ENCODE data around the gene DOK6.
"Not testable (repeated sequence)": the region's sequence is repeated elsewhere in the genome, so short reads cannot be mapped to it uniquely, and the experiment has no call there.

DOK6 gene

GRCh38 chr18:69628774-69629359 is 228.2 kb downstream of the DOK6 start:
- DNase-seq: no peak

- DNase-seq: no peak
Measured at GRCh38 chr18:69631281-69631680, 230.6 kb downstream of the DOK6 start.

DNA sequence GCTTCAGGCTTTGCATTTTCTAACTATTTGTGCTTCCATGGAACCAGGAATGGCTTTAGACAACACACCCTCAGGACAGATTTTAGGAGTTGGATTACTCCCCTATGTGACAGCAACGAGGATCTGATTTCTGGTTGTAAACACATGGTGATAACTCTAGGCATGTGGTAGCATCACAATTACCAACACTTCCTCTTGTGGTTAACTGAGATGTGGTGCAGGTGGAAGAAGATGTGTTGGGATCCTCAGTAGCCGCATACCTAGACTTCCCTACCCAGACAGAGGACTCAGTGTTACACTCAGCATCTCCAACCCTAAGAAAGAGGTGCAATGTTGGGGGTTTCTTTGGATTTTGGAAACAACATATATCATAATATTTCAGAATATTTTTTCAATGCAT is 234.8 kb downstream of the DOK6 start:
- DNase-seq: no peak

DNA sequence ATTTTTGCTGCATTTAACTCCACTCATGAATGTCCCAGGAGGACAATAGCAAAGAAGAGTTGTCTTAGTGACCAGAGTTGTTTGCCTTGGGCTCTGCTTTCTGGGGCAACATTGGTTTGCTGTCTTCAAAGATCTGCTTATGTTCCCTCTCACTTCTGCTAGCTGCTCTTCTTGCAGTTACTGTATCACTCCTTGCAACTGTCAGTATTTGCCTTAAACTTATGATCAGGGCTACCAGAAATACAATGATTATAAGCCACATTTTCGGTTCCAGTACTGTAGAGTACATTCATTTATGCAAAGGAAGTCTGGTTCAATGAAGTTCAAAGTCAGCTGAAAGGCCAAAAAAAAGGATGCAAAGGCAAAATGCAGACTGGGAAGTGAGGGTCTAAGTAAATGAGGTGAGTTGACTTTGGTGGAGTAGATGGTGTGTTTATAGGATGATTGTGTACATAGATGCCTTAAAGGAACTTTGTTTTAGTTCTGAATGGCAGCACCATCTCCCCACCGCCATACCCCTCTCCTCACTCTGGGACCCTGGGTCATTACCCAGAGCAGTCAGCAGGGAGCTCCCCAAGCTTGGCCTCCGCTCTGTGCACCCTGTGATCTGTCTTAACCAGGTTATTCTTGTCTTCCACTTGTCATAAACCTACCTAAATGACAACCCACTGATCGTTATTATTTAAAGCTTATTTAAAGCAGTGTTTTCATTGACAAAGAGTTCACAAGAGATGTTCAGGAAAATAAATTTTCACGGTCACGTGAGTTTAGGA is 236.0 kb downstream of the DOK6 start:
- no peak for DNase-seq

DNA sequence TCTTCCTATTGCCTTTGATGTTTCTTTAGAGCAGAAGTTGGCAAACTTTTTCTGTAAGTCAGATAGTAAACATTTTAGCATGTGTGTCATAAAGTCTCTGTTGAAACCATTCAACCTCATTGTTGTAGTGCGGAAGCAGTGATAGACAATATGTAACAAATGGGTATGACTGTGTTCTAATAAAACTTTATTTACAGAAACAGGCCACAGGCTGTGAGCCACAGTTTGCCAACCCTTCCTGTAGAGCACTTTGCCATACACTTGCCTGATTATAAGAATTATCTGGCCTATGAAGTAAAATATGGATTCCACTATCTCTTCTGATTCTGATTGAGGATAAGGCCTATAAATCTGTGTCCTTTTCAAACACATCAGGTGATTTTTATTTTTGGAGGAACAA is 237.4 kb downstream of the DOK6 start:
- DNase-seq: no peak

DNA sequence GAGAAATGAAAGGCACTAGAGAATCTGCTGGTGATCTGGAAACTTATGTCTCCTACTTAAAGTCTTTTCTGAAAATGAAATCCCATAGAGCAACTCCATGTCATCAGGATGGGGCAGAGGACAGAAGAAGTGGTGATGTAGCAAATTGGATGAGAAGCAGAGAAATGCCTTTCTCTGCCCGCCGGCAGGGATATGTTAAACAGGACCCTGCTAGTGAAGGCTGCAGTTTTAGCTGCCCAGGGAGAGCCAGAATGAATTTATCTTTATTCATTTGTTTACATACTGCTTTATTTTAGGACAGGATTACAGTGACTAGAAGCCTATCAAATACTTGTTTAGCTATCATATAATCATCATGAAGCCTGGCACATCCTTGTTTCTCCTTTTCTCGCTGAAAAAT is 247.0 kb downstream of the DOK6 start:
- DNase-seq: no peak

DNA sequence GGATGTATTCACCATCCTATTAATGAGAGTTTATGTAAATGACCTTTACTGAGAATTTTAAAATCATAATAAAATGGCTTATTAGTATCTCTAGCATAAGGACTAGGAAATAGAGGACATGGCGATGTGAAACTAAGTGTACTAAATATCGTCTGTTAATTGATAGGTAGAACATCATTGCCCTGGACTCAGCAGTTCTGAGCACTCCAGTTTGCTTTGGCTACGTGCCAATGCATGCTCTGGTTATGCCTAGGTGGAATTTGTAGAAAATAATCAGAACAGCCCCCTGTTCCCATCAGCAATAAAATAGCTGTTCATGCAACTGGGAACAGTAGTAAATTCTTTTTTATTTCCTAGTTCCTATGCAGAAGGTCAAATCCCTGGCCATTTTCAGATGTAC is 247.8 kb downstream of the DOK6 start:
- DNase-seq: no peak

DNA sequence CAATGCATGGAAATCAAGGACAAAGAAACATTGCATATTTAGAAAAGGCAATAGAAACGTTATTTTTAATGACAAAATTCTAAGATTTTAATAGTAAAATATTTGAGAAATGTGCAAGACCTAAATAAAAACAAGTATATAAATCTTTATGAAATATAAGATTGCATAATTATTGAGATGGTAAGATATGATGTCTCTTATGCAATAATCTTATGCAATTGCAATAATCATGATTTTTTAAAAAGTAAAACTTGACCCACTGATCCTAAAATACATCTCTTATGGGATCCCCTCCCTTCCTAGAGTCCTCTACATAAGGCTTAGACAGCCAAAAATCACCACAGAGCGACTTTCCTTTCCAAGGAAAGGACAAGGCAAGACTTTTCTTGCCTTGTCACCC is 249.0 kb downstream of the DOK6 start:
- DNase-seq: no peak

- DNase-seq: no peak
Measured at GRCh38 chr18:69651243-69651642, 250.6 kb downstream of the DOK6 start.

- no peak for DNase-seq
Measured at GRCh38 chr18:69655816-69656215, 255.1 kb downstream of the DOK6 start.

DNA sequence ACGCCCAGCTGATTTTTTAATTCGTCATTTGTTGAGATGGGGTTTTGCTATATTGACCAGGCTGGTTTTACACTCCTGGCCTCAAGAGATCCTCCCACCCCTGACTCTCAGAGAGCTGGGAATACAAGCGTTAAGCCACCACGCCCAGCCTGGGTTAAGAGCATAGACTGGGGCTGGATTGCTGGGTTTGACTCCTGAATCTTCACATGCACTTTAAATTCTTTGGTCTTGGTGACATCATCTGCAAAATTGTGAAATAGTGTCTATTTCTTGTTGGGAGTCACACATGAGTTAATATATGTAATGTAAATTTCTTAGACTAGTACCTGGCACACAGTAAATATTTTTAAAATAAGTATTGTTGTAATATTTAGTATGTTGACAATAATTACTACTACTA is 257.4 kb downstream of the DOK6 start:
- DNase-seq: no peak

GRCh38 chr18:69658685-69659084 is 258.0 kb downstream of the DOK6 start:
- no peak for DNase-seq

DNA sequence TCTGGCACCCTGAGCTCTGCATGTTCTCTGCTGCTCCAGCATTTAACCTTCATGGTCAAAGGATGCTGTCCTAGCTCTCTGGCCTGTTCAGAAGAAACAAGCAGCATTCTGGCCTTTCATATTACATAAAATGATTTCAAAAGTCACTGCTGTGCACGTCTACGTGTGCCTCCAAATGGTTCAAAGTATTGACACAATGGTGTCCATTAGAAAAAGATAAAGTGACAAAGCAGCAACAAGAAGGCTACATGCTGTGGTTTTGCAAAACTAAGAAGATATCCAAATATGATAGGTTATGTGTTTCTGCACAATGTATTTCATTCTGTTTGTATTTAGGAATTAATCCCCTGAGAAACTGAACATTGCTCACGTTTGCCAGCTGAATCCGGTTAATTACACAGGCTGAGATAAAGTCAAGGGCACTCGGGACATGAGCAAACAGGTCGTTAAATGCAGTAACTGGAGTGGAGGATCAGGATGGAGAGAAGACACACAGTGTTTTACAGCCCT is 258.5 kb downstream of the DOK6 start:
- no peak for DNase-seq

DNA sequence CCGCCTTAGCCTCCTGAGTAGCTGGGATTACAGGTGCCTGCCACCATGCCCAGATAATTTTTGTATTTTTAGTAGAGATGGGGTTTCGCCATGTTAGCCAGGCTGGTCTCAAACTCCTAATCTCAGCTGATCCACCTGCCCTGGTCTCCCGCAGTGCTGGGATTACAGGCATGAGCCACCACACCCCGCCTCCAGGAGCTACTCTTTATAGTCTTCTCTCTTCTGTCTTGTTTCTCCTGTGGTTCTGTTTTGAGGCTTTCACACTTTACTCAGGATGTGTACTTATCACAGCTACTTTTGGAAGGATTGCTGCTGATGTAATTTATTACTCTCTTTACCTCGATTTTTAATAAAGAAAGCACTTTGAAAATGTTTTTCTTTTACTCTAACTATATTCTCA is 261.4 kb downstream of the DOK6 start:
- DNase-seq: not testable (repeated sequence)

DNA sequence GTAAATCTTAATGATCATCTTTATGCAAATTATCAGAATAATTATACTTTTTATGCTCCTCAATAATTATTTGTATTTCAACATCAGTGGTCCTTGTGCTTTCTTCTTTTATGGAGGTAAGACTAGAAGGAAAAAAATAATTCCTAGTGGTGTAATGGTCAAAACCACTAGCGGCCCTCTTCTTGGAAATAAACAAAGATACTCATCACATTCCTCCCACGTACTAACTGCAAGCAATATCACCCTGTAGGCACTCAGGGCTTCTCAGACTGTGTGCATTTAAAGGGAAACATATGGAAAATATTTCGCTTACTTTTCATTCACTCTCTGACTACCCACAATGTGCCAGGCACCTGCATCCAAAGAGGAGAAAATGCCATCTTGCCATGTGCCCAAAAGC is 263.7 kb downstream of the DOK6 start:
- DNase-seq: no peak

DNA sequence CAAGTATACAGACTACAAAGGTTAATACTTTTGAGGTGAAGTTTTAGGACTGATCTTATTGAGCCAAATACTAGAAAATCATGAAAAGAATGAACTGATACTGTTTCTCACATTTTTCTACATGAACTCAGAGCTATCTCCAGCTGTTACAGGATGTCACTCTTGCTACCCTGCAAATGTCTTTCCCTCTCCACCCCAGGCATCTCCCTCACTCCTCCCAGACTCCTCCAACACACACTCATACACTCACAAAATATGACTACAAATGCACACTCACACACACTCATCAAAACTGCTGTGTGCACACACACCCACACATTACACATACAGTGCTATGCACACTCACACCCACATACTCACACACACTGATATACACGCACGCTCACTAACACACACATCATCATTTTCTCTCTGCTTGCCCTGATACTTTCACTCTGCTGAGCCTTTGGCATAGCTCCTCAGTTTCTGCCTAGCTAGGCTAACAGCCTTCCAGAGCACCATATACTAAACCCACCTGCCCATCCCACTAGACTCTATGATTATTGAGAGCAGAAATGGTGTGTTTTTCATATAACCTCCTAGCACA is 273.7 kb downstream of the DOK6 start:
- DNase-seq: no peak

DNA sequence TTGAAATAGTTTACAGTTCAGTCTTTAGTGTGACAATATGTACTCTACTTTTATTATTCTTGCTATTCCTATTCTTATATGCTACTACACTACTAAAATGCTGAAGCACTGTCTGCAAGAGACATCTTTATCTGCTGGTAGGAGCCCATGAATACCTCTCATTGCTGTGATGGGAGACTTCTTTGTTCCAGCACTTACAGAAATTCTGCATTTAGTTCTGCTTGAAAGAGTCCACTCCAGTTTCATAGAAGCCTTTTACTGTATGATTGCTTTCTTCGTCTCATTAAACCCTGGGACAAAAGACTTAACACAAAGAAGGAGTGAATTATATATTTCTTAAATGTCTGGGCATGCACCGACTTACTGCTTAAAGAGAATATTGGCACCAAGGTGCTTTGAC is 274.3 kb downstream of the DOK6 start:
- no peak for DNase-seq

DNA sequence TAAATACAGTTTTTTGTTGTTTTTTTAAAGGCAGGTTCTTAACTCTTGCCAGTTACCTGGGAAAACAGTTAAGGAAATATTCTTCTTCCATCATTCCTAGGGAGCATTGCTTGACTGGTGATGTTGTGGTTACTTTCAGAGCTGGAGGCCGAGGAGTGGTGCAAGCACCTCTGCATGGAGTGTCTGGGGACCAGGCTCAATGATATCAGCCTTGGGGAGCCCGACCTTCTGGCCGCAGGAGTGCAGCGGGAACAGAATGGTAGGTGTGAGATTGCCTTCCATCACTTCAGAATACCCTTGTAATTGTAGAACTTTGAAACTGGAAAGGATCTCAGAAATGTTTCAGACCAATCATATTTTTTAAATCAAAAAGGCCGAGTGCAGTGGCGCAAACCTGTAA is 276.9 kb downstream of the DOK6 start:
- no peak for DNase-seq

- DNase-seq: no peak
Measured at GRCh38 chr18:69680123-69680522, 279.4 kb downstream of the DOK6 start.

DNA sequence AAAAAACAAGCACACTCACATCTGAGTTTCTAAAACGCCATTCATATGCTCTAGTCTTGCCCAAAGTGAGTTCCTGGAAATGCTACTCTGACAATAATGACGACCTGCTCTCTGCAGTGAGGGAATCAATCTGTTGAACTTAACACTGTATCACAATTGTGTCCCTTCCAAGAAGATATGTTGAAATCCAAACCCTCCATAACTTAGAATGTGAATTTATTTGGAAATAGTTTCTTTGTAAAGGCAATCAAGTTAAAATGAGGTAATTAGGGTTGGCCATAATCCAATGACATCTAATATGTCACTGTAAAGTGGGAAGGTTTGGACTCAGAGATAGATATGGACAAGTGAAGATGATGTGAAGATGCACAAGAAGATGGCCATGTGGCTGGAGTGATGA is 282.5 kb downstream of the DOK6 start:
- no peak for DNase-seq

GRCh38 chr18:69684789-69685188 is 284.1 kb downstream of the DOK6 start:
- DNase-seq: no peak

GRCh38 chr18:69686861-69687260 is 286.2 kb downstream of the DOK6 start:
- no peak for DNase-seq

GRCh38 chr18:69689121-69689759 is 288.6 kb downstream of the DOK6 start:
- DNase-seq: no peak

All from T-helper 9 cell (primary cell).